ENCODE measurements around the gene FMNL2.

DNA sequence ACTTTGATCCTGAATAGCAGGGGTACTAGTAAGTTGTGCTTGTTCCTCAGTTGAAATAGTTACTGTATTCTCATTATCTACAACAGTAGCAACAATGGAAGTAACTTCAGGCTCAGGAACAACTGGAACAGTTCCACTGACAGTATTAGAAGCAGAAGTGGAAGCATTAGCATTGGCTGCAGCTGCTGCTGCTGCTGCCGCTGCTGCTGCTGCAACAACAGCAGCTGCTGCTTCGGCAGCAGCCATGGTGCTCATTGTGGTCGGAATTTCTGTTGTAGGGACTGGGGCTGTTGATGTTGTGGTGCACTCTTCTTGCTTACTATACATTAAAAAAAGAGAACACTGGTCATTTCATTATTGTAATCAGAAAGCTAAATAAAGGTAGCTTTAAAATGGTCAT is 341.5 kb downstream of the FMNL2 start:
- TF ChIP-seq, protein P1, sequence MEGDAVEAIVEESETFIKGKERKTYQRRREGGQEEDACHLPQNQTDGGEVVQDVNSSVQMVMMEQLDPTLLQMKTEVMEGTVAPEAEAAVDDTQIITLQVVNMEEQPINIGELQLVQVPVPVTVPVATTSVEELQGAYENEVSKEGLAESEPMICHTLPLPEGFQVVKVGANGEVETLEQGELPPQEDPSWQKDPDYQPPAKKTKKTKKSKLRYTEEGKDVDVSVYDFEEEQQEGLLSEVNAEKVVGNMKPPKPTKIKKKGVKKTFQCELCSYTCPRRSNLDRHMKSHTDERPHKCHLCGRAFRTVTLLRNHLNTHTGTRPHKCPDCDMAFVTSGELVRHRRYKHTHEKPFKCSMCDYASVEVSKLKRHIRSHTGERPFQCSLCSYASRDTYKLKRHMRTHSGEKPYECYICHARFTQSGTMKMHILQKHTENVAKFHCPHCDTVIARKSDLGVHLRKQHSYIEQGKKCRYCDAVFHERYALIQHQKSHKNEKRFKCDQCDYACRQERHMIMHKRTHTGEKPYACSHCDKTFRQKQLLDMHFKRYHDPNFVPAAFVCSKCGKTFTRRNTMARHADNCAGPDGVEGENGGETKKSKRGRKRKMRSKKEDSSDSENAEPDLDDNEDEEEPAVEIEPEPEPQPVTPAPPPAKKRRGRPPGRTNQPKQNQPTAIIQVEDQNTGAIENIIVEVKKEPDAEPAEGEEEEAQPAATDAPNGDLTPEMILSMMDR (conservative IDR thresholded peaks at IDR 0.05), result no peak
- no peak for TF ChIP-seq EZH2 (IDR thresholded peaks at IDR 0.05; ENCODE audit: low read depth)

Data from PC-9 (cell line).